GM10248 (cell line): Measurements from ENCODE around the gene ERFL.

Experiments
- CTCF ChIA-PET: fragments of 300-600 bp; sonication (Branson Sonifier 250); formaldehyde crosslinking; extraction: SDS; loops from one replicate; lab custom pipeline; 2021; ENCODE audit warnings: antibody characterized with exemption; lab: Yijun Ruan, JAX
- POLR2A ChIA-PET: fragments of 350-650 bp; sonication (Branson Sonifier 250); formaldehyde crosslinking; extraction: SDS; loops from one replicate; lab custom pipeline; 2020; ENCODE audit warnings: antibody characterized with exemption; lab: Yijun Ruan, JAX
- DNase-seq: peaks from one replicate; pipeline ENCODE4 v3.0.0; 2012; ENCODE audit errors: extremely low spot score
- TF ChIP-seq, protein P1 (sequence below): IDR thresholded peaks from 2 replicates; pipeline ENCODE4 v1.5.1; 2012; ENCODE audit warnings: mild to moderate bottlenecking, low read depth; ENCODE audit errors: extremely low read depth, missing control alignments, control extremely low read depth

The ERFL gene

DNA sequence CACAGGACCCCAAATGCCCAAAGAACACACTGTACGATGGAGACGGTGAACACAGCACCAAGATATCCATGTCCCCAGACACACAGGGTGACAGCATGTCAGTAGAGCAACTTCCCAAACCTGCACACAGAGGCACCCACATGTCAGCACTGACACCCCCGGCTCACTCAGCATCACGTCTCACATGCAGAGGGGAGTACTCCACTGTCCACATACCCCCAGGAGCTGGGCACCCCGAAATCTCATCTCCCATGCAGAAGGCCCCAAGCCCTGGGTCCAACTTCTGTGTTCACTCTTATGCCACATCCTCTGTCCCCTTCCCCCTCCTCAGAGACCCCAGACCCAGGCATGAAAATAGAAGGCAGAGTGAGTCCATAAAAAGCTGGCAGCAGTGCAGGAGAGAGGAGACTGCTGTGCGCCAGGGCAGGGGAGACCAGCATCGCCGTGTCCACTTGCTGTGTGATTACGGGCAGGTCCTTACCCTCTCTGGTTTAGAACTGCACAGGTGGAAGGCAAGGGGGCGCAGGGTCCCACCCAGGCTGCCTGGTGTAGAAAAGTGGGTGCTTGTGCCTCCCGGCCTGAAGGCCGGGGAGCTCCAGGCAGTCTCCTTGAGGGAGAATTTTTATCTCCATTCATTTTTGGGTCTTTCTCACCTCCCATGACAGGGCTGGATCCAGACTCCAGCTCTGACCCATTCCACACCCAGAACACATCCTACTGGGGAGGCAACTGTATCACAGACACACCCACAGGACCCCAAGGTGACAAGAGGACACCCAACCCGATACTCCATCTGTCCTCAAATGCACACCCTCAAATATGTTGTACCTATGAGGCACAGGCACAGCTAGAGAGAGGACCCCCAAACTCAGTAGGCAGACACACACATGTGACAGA, 17.0 kb downstream of the ERFL start:
- CTCF ChIA-PET: interaction anchor here (1.0 to 1.2 kb wide), 3 partner anchors 10 to 52 kb away, joined by 3 to 4 read pairs (median 3); partner anchors contain the start of gene RPS19
- no peak for DNase-seq
- TF ChIP-seq, protein P1, sequence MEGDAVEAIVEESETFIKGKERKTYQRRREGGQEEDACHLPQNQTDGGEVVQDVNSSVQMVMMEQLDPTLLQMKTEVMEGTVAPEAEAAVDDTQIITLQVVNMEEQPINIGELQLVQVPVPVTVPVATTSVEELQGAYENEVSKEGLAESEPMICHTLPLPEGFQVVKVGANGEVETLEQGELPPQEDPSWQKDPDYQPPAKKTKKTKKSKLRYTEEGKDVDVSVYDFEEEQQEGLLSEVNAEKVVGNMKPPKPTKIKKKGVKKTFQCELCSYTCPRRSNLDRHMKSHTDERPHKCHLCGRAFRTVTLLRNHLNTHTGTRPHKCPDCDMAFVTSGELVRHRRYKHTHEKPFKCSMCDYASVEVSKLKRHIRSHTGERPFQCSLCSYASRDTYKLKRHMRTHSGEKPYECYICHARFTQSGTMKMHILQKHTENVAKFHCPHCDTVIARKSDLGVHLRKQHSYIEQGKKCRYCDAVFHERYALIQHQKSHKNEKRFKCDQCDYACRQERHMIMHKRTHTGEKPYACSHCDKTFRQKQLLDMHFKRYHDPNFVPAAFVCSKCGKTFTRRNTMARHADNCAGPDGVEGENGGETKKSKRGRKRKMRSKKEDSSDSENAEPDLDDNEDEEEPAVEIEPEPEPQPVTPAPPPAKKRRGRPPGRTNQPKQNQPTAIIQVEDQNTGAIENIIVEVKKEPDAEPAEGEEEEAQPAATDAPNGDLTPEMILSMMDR: no peak
- POLR2A ChIA-PET: interaction anchor here (0.6 kb wide), 2 partner anchors 21 to 40 kb away, joined by 4 to 8 read pairs; no protein-coding TSS in a partner anchor

DNA sequence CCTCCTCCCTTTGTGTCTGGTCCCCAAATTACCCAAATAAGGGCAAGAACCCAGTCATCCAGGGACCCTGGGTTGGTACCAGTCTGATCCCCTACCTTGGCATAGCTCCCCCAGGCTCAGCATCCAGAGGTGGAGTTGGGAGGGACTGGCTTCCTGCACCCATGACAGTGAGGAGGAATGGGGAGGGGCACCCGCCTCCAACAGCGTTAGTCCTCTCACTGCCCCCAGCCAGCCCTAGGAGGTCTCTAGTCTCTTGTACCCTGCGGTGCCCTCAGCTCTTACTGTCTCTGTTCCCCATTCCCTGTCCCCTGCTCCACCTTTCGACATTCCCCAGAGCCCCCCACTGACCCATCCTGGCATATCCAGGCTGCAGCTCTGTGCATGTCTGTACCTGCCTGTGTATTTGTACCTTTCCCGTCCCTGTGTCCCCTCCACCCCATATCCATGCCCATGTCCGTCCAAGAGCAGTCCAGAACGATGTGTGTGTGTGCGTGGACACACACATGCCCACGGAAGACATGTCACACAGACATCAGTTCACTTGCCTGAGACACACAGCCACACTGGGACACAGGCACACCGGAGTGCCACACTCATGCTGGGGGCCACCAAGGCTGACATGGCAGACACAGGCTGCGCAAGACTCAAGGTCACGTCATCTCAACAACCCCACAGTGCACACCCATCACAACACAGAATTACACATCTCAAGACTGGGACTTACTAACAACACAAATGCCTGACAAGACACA, 17.8 kb downstream of the ERFL start:
- CTCF ChIA-PET: no interaction called here
- TF ChIP-seq, protein P1: no peak
- POLR2A ChIA-PET: no interaction called here
- DNase-seq: no peak

DNA sequence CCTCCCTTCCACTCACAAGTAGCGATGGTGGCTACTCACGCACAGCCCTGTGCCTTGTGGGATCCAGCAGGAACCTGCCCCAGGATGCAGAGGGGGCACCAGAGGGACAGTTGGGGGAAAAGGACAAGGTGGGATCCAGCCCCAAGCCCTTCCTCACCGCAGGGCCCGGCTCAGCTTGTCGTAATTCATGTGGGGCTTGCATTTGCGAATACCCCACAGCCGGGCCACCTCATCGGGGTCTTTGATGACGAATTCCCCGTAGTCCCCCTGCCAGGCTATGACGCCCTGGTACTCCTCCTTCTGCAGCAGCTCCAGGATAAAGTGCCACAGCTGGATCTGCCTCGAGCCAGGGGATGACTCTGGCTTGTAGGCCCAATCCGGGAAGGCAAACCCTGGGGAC, 18.5 kb downstream of the ERFL start:
- ChIA-PET POLR2A (no interaction called here), CTCF (no interaction called here)
- DNase-seq: no peak
- TF ChIP-seq, protein P1: no peak

DNA sequence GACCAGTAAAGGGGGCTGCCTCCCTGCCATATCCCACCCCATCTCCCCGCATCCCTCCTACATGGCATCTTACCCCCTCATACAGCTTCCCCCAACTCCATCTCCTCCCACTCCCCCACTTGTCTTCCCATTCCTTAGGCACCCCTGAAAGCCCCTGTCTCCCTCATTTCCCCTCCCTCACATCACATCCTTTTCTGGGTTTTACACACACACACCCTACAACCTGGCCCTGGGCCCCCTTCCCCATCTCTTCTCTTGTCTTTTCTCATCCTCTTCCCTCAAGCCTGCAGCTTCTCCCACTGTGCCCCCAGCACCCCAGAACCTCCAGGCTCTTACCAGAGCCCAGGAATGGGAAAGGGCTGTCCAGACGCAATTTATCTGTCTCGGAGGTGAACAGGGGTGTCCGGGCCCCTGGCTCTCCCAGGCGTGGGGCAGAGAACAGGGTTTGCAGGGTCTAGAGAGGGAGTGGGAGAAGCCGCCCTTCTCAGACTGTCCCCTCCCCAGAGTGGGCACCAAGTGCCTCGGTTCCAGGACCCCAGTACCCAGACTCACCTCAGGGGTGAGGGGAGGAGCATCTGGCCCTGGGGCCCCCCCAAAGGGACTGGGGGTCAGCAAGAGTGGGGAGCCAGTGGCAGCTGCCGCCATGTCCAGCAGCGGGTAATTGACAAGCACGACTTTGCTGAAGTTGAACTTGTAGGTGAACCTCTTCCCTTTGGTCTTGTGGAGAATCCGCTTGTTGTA, 19.4 kb downstream of the ERFL start:
- POLR2A ChIA-PET: no interaction called here
- TF ChIP-seq, protein P1: no peak
- CTCF ChIA-PET: interaction anchor here (1.4 kb wide), 1 partner anchor 19 kb away, joined by 3 read pairs; the partner anchor contains the start of gene ERFL
- no peak for DNase-seq

DNA sequence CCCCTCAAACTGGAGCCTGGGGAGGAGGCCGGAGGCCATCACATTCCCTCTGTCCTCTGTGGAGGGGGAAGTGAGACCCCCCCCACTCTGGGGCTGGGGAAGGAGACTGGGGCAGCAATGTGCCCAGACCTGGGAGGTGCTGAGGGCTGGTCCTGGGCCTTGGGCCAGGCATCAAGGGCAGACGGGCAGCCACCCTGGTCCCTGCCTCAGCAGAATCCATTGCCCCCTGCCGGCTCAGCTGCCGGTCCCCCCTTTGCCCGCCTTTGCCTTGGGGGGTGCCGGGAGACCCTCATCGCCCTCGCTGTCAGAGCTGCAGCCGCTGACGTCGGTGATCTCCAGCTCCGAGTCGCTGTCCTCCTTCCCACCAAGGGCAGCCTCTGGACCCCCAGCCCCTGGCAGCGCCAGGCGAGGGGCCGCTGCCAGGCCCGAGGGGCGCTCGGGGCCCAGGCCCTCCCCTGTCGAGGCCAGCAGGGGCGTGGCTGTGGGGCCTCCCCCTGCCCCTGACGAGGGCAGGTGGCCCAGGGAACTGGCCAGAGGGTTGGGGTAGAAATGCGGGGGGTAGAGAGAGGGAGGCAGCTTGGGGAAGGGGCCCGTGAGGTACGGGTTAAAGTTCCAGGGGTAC, 20.1 kb downstream of the ERFL start:
- TF ChIP-seq, protein P1: no peak
- no peak for DNase-seq
- ChIA-PET POLR2A (no interaction called here), CTCF (interaction anchor here (1.4 kb wide), 1 partner anchor 20 kb away, joined by 3 read pairs; the partner anchor contains the start of gene ERFL)
